GM21723 (cell line): ENCODE data around the gene LRRTM3.

Source experiments
- ATAC-seq: cut with Tn5 transposase; IDR thresholded peaks from one replicate; pipeline ENCODE4 v1.9.1; 2021; ENCODE audit warnings: mild to moderate bottlenecking, moderate library complexity; ENCODE audit not compliant: unreplicated experiment

LRRTM3 gene

GRCh38 chr10:66931949-66932343, 6.1 kb downstream of the LRRTM3 start:
- ATAC-seq, result no peak

- no peak for ATAC-seq
These were observed 8.9 kb downstream of the LRRTM3 start for GRCh38 chr10:66934711-66935110.

- no peak for ATAC-seq
These were observed 15.1 kb downstream of the LRRTM3 start for GRCh38 chr10:66940965-66941364.

GRCh38 chr10:66941491-66941890, 15.7 kb downstream of the LRRTM3 start:
- no peak for ATAC-seq

GRCh38 chr10:66942407-66942806, 16.6 kb downstream of the LRRTM3 start:
- no peak for ATAC-seq

GRCh38 chr10:66943590-66943989, 17.8 kb downstream of the LRRTM3 start:
- ATAC-seq, result no peak

- ATAC-seq, result no peak
These were observed 26.1 kb downstream of the LRRTM3 start for GRCh38 chr10:66951896-66952295.

GRCh38 chr10:66958466-66958865, 32.6 kb downstream of the LRRTM3 start:
- no peak for ATAC-seq

- no peak for ATAC-seq
These were observed 39.1 kb downstream of the LRRTM3 start for GRCh38 chr10:66964946-66965345.

- ATAC-seq, result no peak
These were observed 54.5 kb downstream of the LRRTM3 start for GRCh38 chr10:66980246-66980815.

GRCh38 chr10:66981361-66982052, 55.7 kb downstream of the LRRTM3 start:
- ATAC-seq, result no peak

GRCh38 chr10:66982053-66982420, 56.2 kb downstream of the LRRTM3 start:
- no peak for ATAC-seq

- no peak for ATAC-seq
These were observed 57.1 kb downstream of the LRRTM3 start for GRCh38 chr10:66982792-66983474.

GRCh38 chr10:66983475-66983818, 57.6 kb downstream of the LRRTM3 start:
- ATAC-seq, result no peak

- no peak for ATAC-seq
These were observed 64.5 kb downstream of the LRRTM3 start for GRCh38 chr10:66990143-66990830.

GRCh38 chr10:66996996-66997395, 71.2 kb downstream of the LRRTM3 start:
- ATAC-seq, result no peak

GRCh38 chr10:66999762-67000545, 74.1 kb downstream of the LRRTM3 start:
- no peak for ATAC-seq

GRCh38 chr10:67004690-67005089, 78.9 kb downstream of the LRRTM3 start:
- ATAC-seq, result no peak

- no peak for ATAC-seq
These were observed 80.1 kb downstream of the LRRTM3 start for GRCh38 chr10:67005981-67006380.

- no peak for ATAC-seq
These were observed 85.6 kb downstream of the LRRTM3 start for GRCh38 chr10:67011480-67011879.

- ATAC-seq, result no peak
These were observed 86.1 kb downstream of the LRRTM3 start for GRCh38 chr10:67011981-67012380.
